Fibroblast of lung (primary cell): ENCODE data around the gene NT5C3B.

Experiments used
- EZH2 ChIP-seq: IDR thresholded peaks from 2 replicates; pipeline ENCODE4 v1.5.1; 2012; ENCODE audit warnings: low read length, control low read depth, mild to moderate bottlenecking; ENCODE audit errors: missing control alignments
- TF ChIP-seq, protein P1 (sequence below), 2 donors: IDR thresholded peaks in 1 of 2; conservative IDR thresholded peaks in 1 of 2; 1 replicate in 1 of 2; 2 replicates in 1 of 2; pipeline ENCODE4 v1.5.1; 2011 to 2012; ENCODE audit warnings: low read length in 2 of 2, control low read depth in 1 of 2, inconsistent platforms in 1 of 2, low read depth in 1 of 2, mild to moderate bottlenecking in 1 of 2

DNA sequence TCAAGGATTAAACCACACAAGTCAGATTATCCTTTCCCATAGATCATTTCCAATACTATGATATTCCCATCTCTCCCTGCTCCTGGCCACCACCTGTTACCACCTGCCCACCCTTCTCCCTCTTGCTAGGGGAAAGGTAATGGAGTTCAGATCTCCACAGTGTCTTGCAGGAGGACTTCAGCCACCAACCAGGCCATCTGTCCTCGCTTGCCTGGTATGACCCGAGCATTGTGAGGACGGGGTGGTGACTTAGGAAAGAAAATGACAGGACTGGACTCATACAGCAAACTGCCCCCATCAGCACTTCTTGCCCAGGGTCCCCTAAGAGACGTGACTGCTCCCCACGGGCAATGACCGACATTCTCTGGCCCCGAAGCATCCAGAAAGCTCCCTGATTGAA, 12.5 kb downstream of the NT5C3B start:
- TF ChIP-seq, protein P1, sequence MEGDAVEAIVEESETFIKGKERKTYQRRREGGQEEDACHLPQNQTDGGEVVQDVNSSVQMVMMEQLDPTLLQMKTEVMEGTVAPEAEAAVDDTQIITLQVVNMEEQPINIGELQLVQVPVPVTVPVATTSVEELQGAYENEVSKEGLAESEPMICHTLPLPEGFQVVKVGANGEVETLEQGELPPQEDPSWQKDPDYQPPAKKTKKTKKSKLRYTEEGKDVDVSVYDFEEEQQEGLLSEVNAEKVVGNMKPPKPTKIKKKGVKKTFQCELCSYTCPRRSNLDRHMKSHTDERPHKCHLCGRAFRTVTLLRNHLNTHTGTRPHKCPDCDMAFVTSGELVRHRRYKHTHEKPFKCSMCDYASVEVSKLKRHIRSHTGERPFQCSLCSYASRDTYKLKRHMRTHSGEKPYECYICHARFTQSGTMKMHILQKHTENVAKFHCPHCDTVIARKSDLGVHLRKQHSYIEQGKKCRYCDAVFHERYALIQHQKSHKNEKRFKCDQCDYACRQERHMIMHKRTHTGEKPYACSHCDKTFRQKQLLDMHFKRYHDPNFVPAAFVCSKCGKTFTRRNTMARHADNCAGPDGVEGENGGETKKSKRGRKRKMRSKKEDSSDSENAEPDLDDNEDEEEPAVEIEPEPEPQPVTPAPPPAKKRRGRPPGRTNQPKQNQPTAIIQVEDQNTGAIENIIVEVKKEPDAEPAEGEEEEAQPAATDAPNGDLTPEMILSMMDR (conservative IDR thresholded peaks at IDR 0.05 in 1 of 2, IDR thresholded peaks at IDR 0.05 in 1 of 2; ENCODE audit: low read depth in 1 of 2, low read length in 2 of 2): no peak
- no peak for TF ChIP-seq EZH2
